ELR (cell line): ENCODE data around the gene PCSK5.
"Not testable (repeated sequence)": the region's sequence is repeated elsewhere in the genome, so short reads cannot be mapped to it uniquely, and the experiment has no call there.

ENCODE experiments used
- DNase-seq: peaks from one replicate; pipeline ENCODE4 v3.0.0-alpha.2; 2015; ENCODE audit warnings: low read depth

Gene PCSK5

GRCh38 chr9:76359766-76360165, 469.3 kb downstream of the PCSK5 start:
- no peak for DNase-seq

- not testable (repeated sequence) for DNase-seq
Observed at GRCh38 chr9:76362332-76363031, 472.0 kb downstream of the PCSK5 start.

GRCh38 chr9:76363032-76363395, 472.5 kb downstream of the PCSK5 start:
- no peak for DNase-seq

- DNase-seq: peak; percentile 9
Observed at GRCh38 chr9:76365028-76365427, 474.6 kb downstream of the PCSK5 start.

- DNase-seq: no peak
Observed at GRCh38 chr9:76366275-76366674, 475.8 kb downstream of the PCSK5 start.

GRCh38 chr9:76369583-76369982, 479.1 kb downstream of the PCSK5 start:
- no peak for DNase-seq

GRCh38 chr9:76370396-76371023, 480.0 kb downstream of the PCSK5 start:
- DNase-seq: no peak

- no peak for DNase-seq
Observed at GRCh38 chr9:76371901-76372300, 481.4 kb downstream of the PCSK5 start.

- DNase-seq: no peak
Observed at GRCh38 chr9:76372336-76372735, 481.9 kb downstream of the PCSK5 start.

- peak; percentile 8 for DNase-seq
Observed at GRCh38 chr9:76373173-76373783, 482.8 kb downstream of the PCSK5 start.

- DNase-seq: no peak
Observed at GRCh38 chr9:76373784-76374474, 483.5 kb downstream of the PCSK5 start.

GRCh38 chr9:76374783-76375559, 484.5 kb downstream of the PCSK5 start:
- DNase-seq: peak; percentile 85

- no peak for DNase-seq
Observed at GRCh38 chr9:76377791-76378190, 487.3 kb downstream of the PCSK5 start.

GRCh38 chr9:76378367-76379073, 488.0 kb downstream of the PCSK5 start:
- DNase-seq: no peak

- DNase-seq: peak; percentile 46
Observed at GRCh38 chr9:76379494-76379893, 489.0 kb downstream of the PCSK5 start.

- no peak for DNase-seq
Observed at GRCh38 chr9:76390656-76391055, 500.2 kb downstream of the PCSK5 start.

GRCh38 chr9:76394195-76394959, 503.9 kb downstream of the PCSK5 start, which contains the start of gene RFK:
RFK (minus strand) TSS chr9:76394426; CDS start chr9:76394171, 255 bp downstream.
- peak; percentile 90 for DNase-seq

- DNase-seq: peak; percentile 61
Observed at GRCh38 chr9:76394960-76395252, 504.4 kb downstream of the PCSK5 start.

- no peak for DNase-seq
Observed at GRCh38 chr9:76395381-76395780, 504.9 kb downstream of the PCSK5 start.

- DNase-seq: no peak
Observed at GRCh38 chr9:76396144-76396543, 505.7 kb downstream of the PCSK5 start.

- DNase-seq: no peak
Observed at GRCh38 chr9:76396597-76396996, 506.1 kb downstream of the PCSK5 start.
